H1 (cell line): ENCODE data around the gene ANKRD13B. TPM values are rescaled to one million over a fixed set of nuclear protein-coding genes. Genes with fewer than 3 reads are reported as not detected.

Experiments
- CTCF ChIA-PET: fragments of 300-600 bp; sonication (Branson Sonifier 250); formaldehyde crosslinking; loops from one replicate; lab custom pipeline; 2021; ENCODE audit not compliant: partially characterized antibody; lab: Charles Lee
- POLR2A ChIA-PET: fragments of 300-600 bp; sonication (Branson Sonifier 250); formaldehyde crosslinking; loops from one replicate; lab custom pipeline; 2021; ENCODE audit warnings: inconsistent platforms; ENCODE audit not compliant: partially characterized antibody; lab: Charles Lee
- DNase-seq, 2 experiments: peaks; one replicate each; pipeline versions ENCODE4 v3.0.0 to v3.0.0-alpha.2; 2010 to 2022; ENCODE audit warnings: low spot score in 2 of 2, low read depth in 1 of 2, mixed read lengths in 1 of 2
- FAIRE-seq: peaks from 2 replicates; lab custom pipeline; 2011; peaks lifted over from hg19 to GRCh38; lab: Jason Lieb, UNC
- H2AFZ ChIP-seq: 2 replicates; pipeline ENCODE4 v1.8.1; 2012; ENCODE audit warnings: low read length, inconsistent platforms
- H2AK5ac ChIP-seq: 2 replicates; pipeline ENCODE4 v1.6.1; 2013; ENCODE audit warnings: low read depth, low read length
- H2BK120ac ChIP-seq: replicated peaks from 2 replicates; pipeline ENCODE3; 2013; ENCODE audit warnings: low read depth, low read length, inconsistent platforms
- H2BK12ac ChIP-seq: 2 replicates; pipeline ENCODE4 v1.6.1; 2013; ENCODE audit warnings: low read depth, low read length
- H2BK15ac ChIP-seq: 2 replicates; pipeline ENCODE4 v1.6.1; 2013; ENCODE audit warnings: low read length
- H2BK20ac ChIP-seq: 2 replicates; pipeline ENCODE4 v1.6.1; 2013; ENCODE audit warnings: low read length
- H2BK5ac ChIP-seq: 2 replicates; pipeline ENCODE4 v1.6.1; 2013; ENCODE audit warnings: low read depth, low read length
- H3K14ac ChIP-seq: 2 replicates; pipeline ENCODE4 v1.6.1; 2013; ENCODE audit warnings: inconsistent platforms; ENCODE audit not compliant: insufficient read length
- H3K18ac ChIP-seq: 2 replicates; pipeline ENCODE4 v1.6.1; 2013; ENCODE audit warnings: low read length; ENCODE audit errors: extremely low read depth
- H3K23ac ChIP-seq: 2 replicates; pipeline ENCODE4 v1.6.1; 2013; ENCODE audit warnings: inconsistent platforms; ENCODE audit not compliant: insufficient read length
- H3K23me2 ChIP-seq: 2 replicates; pipeline ENCODE4 v1.6.1; 2013; ENCODE audit warnings: low read depth, low read length
- H3K27ac ChIP-seq: 2 replicates; pipeline ENCODE4 v1.6.1; 2011; ENCODE audit warnings: low read depth, low read length, inconsistent platforms
- H3K27me3 ChIP-seq, 4 experiments: replicated peaks in 1 of 4; 1 replicate in 1 of 4; 2 replicates in 3 of 4; pipeline versions ENCODE4 v1.6.1 to v1.8.1; 2011 to 2013; ENCODE audit warnings: low read length in 3 of 4, mild to moderate bottlenecking in 3 of 4, inconsistent platforms in 2 of 4, mixed read lengths in 2 of 4, moderate library complexity in 1 of 4; ENCODE audit not compliant: control insufficient read depth in 3 of 4, insufficient read depth in 3 of 4; ENCODE audit errors: extremely low read depth in 1 of 4
- H3K36me3 ChIP-seq, 4 experiments: 2 replicates each; pipeline versions ENCODE4 v1.6.1 to v1.8.1; 2011 to 2013; ENCODE audit warnings: mild to moderate bottlenecking in 4 of 4, low read length in 3 of 4, moderate library complexity in 2 of 4, control low read depth in 1 of 4, inconsistent platforms in 1 of 4; ENCODE audit not compliant: insufficient read depth in 4 of 4, control insufficient read depth in 2 of 4
- H3K4ac ChIP-seq: replicated peaks from 2 replicates; pipeline ENCODE3; 2013; ENCODE audit warnings: low read length, low read depth, mixed read lengths, inconsistent platforms; ENCODE audit not compliant: insufficient read length
- H3K4me1 ChIP-seq, 4 experiments: replicated peaks in 1 of 4; 1 replicate in 1 of 4; 2 replicates in 3 of 4; pipeline versions ENCODE4 v1.6.1 to v1.8.1; 2011 to 2013; ENCODE audit warnings: low read length in 3 of 4, inconsistent platforms in 2 of 4, mixed read lengths in 1 of 4; ENCODE audit not compliant: insufficient read depth in 4 of 4, control insufficient read depth in 3 of 4
- H3K4me2 ChIP-seq, 2 experiments: 2 replicates each; pipeline versions ENCODE4 v1.6.1 to v1.8.1; 2011 to 2013; ENCODE audit warnings: low read depth in 2 of 2, low read length in 2 of 2, control low read depth in 1 of 2, inconsistent platforms in 1 of 2, mild to moderate bottlenecking in 1 of 2; ENCODE audit not compliant: insufficient read depth in 1 of 2
- H3K4me3 ChIP-seq, 4 experiments: fragments of 200-600, 300-600 bp in 1 of 4; sonication (generic), shearing (Covaris generic), sonication (Bioruptor Twin) in 1 of 4; 2 replicates each; pipeline versions ENCODE4 v1.5.1 to v1.8.1; 2011 to 2016; ENCODE audit warnings: low read length in 4 of 4, low read depth in 3 of 4, control low read depth in 2 of 4, inconsistent platforms in 2 of 4, mild to moderate bottlenecking in 2 of 4, mixed read lengths in 1 of 4, moderate library complexity in 1 of 4; ENCODE audit not compliant: insufficient read depth in 2 of 4; ENCODE audit errors: extremely low read depth in 1 of 4
- H3K56ac ChIP-seq: replicated peaks from 2 replicates; pipeline ENCODE3; 2013; ENCODE audit warnings: low read depth, mild to moderate bottlenecking, mixed read lengths, low read length, inconsistent platforms; ENCODE audit not compliant: insufficient read length
- H3K79me1 ChIP-seq: 2 replicates; pipeline ENCODE4 v1.6.1; 2013; ENCODE audit warnings: low read depth, low read length, control low read depth
- H3K79me2 ChIP-seq, 2 experiments: 2 replicates each; pipeline versions ENCODE4 v1.6.1 to v1.8.1; 2012 to 2013; ENCODE audit warnings: low read length in 2 of 2, mild to moderate bottlenecking in 2 of 2, inconsistent platforms in 1 of 2; ENCODE audit not compliant: insufficient read depth in 2 of 2, control insufficient read depth in 1 of 2
- H3K9ac ChIP-seq, 4 experiments: replicated peaks in 1 of 4; 1 replicate in 1 of 4; 2 replicates in 3 of 4; pipeline versions ENCODE4 v1.6.1 to v1.8.1; 2011 to 2013; ENCODE audit warnings: low read depth in 3 of 4, low read length in 3 of 4, control low read depth in 2 of 4, mild to moderate bottlenecking in 2 of 4, moderate library complexity in 2 of 4, inconsistent platforms in 1 of 4; ENCODE audit errors: extremely low read depth in 1 of 4
- H3K9me3 ChIP-seq, 2 experiments: 2 replicates each; pipeline versions ENCODE4 v1.6.1 to v1.8.1; 2012 to 2013; ENCODE audit warnings: mild to moderate bottlenecking in 2 of 2, moderate library complexity in 2 of 2, control low read depth in 1 of 2, inconsistent platforms in 1 of 2, low read depth in 1 of 2, low read length in 1 of 2, mixed read lengths in 1 of 2; ENCODE audit not compliant: insufficient read depth in 2 of 2
- H4K20me1 ChIP-seq, 2 experiments: replicated peaks in 1 of 2; 2 replicates each; pipeline versions ENCODE3 to v1.8.1; 2011 to 2013; ENCODE audit warnings: inconsistent platforms in 2 of 2, low read length in 2 of 2, mild to moderate bottlenecking in 1 of 2; ENCODE audit not compliant: insufficient read depth in 2 of 2, control insufficient read depth in 1 of 2
- H4K5ac ChIP-seq: 2 replicates; pipeline ENCODE4 v1.6.1; 2013; ENCODE audit warnings: low read length, low read depth, mixed read lengths, inconsistent platforms; ENCODE audit not compliant: insufficient read length
- H4K8ac ChIP-seq: 2 replicates; pipeline ENCODE4 v1.8.0; 2013; ENCODE audit warnings: mild to moderate bottlenecking, moderate library complexity, low read length, inconsistent platforms; ENCODE audit not compliant: insufficient read depth; ENCODE audit errors: extremely low read depth
- H4K91ac ChIP-seq: replicated peaks from 2 replicates; pipeline ENCODE3; 2013; ENCODE audit warnings: low read length, mixed read lengths, inconsistent platforms; ENCODE audit not compliant: insufficient read length
- SIN3A ChIP-seq, 2 experiments: IDR thresholded peaks in 1 of 2; conservative IDR thresholded peaks in 1 of 2; 2 replicates each; pipeline ENCODE4 v1.6.1; 2011 to 2012; ENCODE audit warnings: low read length in 2 of 2, improper control_type of control experiment in 1 of 2, low read depth in 1 of 2, mild to moderate bottlenecking in 1 of 2
- WGBS, 2 experiments: shearing (Covaris generic) in 1 of 2; methylation state at CpG; one replicate each; pipeline versions ENCODE4 v1.1.6 to v1.1.7; 2013 to 2015; ENCODE audit warnings: low lambda C conversion rate in 2 of 2, mixed read lengths in 2 of 2, inconsistent platforms in 1 of 2, low coverage in 1 of 2, missing lambda C conversion rate in 1 of 2; ENCODE audit not compliant: insufficient replicate concordance in 2 of 2, insufficient coverage in 1 of 2, insufficient read length in 1 of 2; ENCODE audit errors: extremely low coverage in 1 of 2, missing lambda C conversion rate in 1 of 2; 5-methylcytosine and 5-hydroxymethylcytosine counted together
- polyA plus RNA-seq, 7 experiments: library from polyadenylated mRNA; depleted of rRNA in 3 of 7; stranded (reverse) in 5 of 7; unstranded in 2 of 7; fragments of >200 nt in 5 of 7; fragments of 200-250 nt in 2 of 7; gene quantifications; 1 replicate in 5 of 7; 2 replicates in 1 of 7; 4 replicates in 1 of 7; pipeline versions ENCODE4 v1.2.1 to v1.2.3, GENCODE V29; 2011 to 2013; ENCODE audit warnings: missing spikeins in 2 of 7, mixed read lengths in 2 of 7
- total RNA-seq: library from RNA; stranded (reverse); fragmentation: NEBNext Ultra II Directional; extraction: Animal tissue kit (Norgen Biotek cat#: 25700); gene quantifications from 2 replicates; pipeline ENCODE4 v1.2.1, GENCODE V29; 2021

Gene ANKRD13B
- total and polyA plus RNA-seq, 2 of the 8 experiments (the other 6 are each of a cell fraction or from before 2014, with no cell fraction given) = 16.4 to 48.5 TPM

DNA sequence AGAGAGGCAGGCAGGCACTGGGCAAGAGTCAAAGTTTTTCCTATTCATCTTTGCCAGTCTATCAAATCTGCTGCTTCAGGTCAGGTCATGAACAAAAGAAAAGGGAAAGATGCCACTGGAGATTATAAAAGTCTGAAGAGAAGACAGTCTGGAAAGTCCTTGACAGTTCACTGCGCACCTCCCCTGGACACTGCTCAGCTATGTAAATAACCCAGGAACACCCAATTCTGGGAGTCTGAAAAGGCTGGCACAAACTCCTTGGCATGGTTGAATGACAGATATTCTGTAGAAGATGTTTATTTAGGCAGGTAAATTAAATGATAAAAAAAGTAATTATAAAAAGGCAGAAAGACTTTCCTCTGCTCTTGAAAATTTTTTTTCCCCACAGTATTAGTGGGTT is 35.0 kb downstream of the ANKRD13B start:
- FAIRE-seq = no peak
- Histone ChIP-seq H3K79me2 (no peaks in the 10 kb centered on the region), H3K23me2 (peaks cover 5% of the 10 kb centered on the region; the same call in 1 of the 2 replicates), H3K18ac (no peak overlapping the region), H2BK20ac (no peak overlapping the region), H3K14ac (no peak overlapping the region), H4K20me1 (no peaks in the 10 kb centered on the region), H2BK120ac (no peak overlapping the region), H3K36me3 (peaks cover 0 to 9% (median 4%) of the 10 kb centered on the region in 4 experiments; a peak in 3 of 8 replicates), H4K8ac (no peak overlapping the region), H2BK15ac (no peak overlapping the region), H4K91ac (no peak overlapping the region), H2AFZ (no peak overlapping the region), H3K9ac (no peak overlapping the region), H3K27me3 (peaks cover 0 to 2% (median 1%) of the 10 kb centered on the region in 4 experiments; a peak in 3 of 7 replicates), H3K4ac (no peak overlapping the region), H4K5ac (no peak overlapping the region), H3K4me1 (peaks cover 2 to 8% (median 5%) of the 10 kb centered on the region in 4 experiments; a peak in 5 of 7 replicates), H2AK5ac (no peak overlapping the region), H3K27ac (no peak overlapping the region), H3K9me3 (no peaks in the 10 kb centered on the region)
- CTCF ChIA-PET = interaction anchor here (1.1 to 4.1 kb wide), 5 partner anchors 11 to 452 kb away, joined by 3 to 33 read pairs (median 5); no protein-coding TSS in a partner anchor
- WGBS, 2 experiments = 88% methylated on average over 1 of the region's 1 CpG; no CpG with 5 or more reads in 1 of the 2 experiments
- DNase-seq = no peak
- TF ChIP-seq SIN3A (conservative IDR thresholded peaks at IDR 0.05 in 1 of 2, IDR thresholded peaks at IDR 0.05 in 1 of 2; ENCODE audit: low read depth in 1 of 2, low read length in 2 of 2) = no peak
- TF ChIP-seq, all 59 proteins: peak for 0
- Histone ChIP-seq H3K23ac (no peak overlapping the region), H3K79me1 (no peaks in the 10 kb centered on the region), H2BK5ac (no peak overlapping the region), H2BK12ac (no peak overlapping the region), H3K4me2 (no peak overlapping the region), H3K56ac (no peak overlapping the region), H3K4me3 (no peak overlapping the region)
- POLR2A ChIA-PET = no interaction called here
